Measurements from ENCODE around the gene ARAP1.
A peak's percentile ranks its signal among the peaks of the same experiment; 100 is the strongest.

DNA sequence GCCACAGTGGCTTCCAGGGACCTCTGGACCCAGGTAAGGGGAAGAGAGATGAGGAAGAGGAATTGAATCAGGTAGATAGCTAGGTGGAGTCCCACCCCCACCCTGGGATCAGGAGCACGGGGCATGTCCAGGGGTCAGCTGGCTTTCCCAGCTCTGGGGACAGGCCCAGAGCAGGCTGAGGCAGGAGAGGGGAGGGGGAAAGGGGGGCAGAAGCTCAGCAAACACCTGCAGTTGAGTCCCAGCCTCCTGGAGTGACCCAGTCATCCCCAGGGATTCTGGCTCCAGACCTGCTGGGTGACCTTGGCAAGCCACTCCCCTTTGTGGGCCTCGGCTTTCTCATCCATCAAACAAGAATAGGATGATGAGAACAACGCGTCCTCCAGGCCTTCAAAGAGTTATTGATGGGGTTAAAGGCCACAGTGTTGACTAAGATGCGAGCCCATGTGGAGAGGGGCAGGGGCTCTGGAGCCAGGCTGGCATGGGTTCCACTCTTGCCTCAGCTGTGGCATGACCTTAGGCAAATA, 25.6 kb upstream of the ARAP1 start:
- TF ChIP-seq, protein P1, sequence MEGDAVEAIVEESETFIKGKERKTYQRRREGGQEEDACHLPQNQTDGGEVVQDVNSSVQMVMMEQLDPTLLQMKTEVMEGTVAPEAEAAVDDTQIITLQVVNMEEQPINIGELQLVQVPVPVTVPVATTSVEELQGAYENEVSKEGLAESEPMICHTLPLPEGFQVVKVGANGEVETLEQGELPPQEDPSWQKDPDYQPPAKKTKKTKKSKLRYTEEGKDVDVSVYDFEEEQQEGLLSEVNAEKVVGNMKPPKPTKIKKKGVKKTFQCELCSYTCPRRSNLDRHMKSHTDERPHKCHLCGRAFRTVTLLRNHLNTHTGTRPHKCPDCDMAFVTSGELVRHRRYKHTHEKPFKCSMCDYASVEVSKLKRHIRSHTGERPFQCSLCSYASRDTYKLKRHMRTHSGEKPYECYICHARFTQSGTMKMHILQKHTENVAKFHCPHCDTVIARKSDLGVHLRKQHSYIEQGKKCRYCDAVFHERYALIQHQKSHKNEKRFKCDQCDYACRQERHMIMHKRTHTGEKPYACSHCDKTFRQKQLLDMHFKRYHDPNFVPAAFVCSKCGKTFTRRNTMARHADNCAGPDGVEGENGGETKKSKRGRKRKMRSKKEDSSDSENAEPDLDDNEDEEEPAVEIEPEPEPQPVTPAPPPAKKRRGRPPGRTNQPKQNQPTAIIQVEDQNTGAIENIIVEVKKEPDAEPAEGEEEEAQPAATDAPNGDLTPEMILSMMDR (IDR thresholded peaks at IDR 0.05), result no peak
- peak in 1 of 2 donors; percentile 5 for TF ChIP-seq POLR2A (IDR thresholded peaks at IDR 0.05)

Measured in Peyer's patch (tissue), 4 donors.